HepG2 (cell line): ENCODE results near the gene INO80B. TPM values are rescaled to one million over a fixed set of nuclear protein-coding genes. Genes with fewer than 3 reads are reported as not detected.

Source experiments
- DZIP1 ChIP-seq: sonication (generic); formaldehyde crosslinking; IDR thresholded peaks from 2 replicates; pipeline ENCODE4 v1.5.0; 2020; ENCODE audit warnings: mild to moderate bottlenecking, missing genetic modification reagents
- ERF ChIP-seq: IDR thresholded peaks from 2 replicates; pipeline ENCODE4 v1.6.1; 2018; ENCODE audit warnings: missing biosample characterization, missing genetic modification reagents
- FOXC1 ChIP-seq: sonication (generic); formaldehyde crosslinking; IDR thresholded peaks from 2 replicates; pipeline ENCODE4 v1.8.0; 2022; ENCODE audit warnings: mild to moderate bottlenecking, missing genetic modification reagents, borderline replicate concordance
- KAT7 ChIP-seq: IDR thresholded peaks from 2 replicates; pipeline ENCODE4 v1.6.1; 2018; ENCODE audit warnings: borderline replicate concordance, missing compliant biosample characterization
- KLF13 ChIP-seq: sonication (generic); formaldehyde crosslinking; IDR thresholded peaks from 2 replicates; pipeline ENCODE4 v1.4.0; 2020; ENCODE audit warnings: mild to moderate bottlenecking, missing genetic modification reagents
- MIER2 ChIP-seq: IDR thresholded peaks from 2 replicates; pipeline ENCODE4 v1.6.1; 2016; ENCODE audit warnings: missing biosample characterization, missing genetic modification reagents
- NFAT5 ChIP-seq: sonication (generic); formaldehyde crosslinking; IDR thresholded peaks from 2 replicates; pipeline ENCODE4 v1.4.0; 2020; ENCODE audit warnings: missing genetic modification reagents
- NFIC ChIP-seq: IDR thresholded peaks from 2 replicates; pipeline ENCODE4 v1.6.1; 2012; ENCODE audit warnings: mild to moderate bottlenecking, low read length, inconsistent platforms
- PAWR ChIP-seq: sonication (generic); formaldehyde crosslinking; IDR thresholded peaks from 2 replicates; pipeline ENCODE4 v1.4.0; 2020; ENCODE audit warnings: missing genetic modification reagents, mild to moderate bottlenecking, borderline replicate concordance
- PRMT3 ChIP-seq: sonication (generic); formaldehyde crosslinking; IDR thresholded peaks from 2 replicates; pipeline ENCODE4 v1.8.1; 2022; ENCODE audit warnings: low read depth, mild to moderate bottlenecking, moderate library complexity, missing genetic modification reagents, borderline replicate concordance
- RXRB ChIP-seq: IDR thresholded peaks from 2 replicates; pipeline ENCODE4 v1.6.1; 2016; ENCODE audit warnings: borderline replicate concordance, missing genetic modification reagents, missing compliant biosample characterization
- SMAD3 ChIP-seq: sonication (generic); formaldehyde crosslinking; IDR thresholded peaks from 2 replicates; pipeline ENCODE4 v1.4.0; 2020; ENCODE audit warnings: missing genetic modification reagents
- TIGD3 ChIP-seq: sonication (generic); formaldehyde crosslinking; IDR thresholded peaks from 2 replicates; pipeline ENCODE4 v1.5.1; 2020; ENCODE audit warnings: mild to moderate bottlenecking, missing genetic modification reagents, borderline replicate concordance
- TP53 ChIP-seq: sonication (generic); formaldehyde crosslinking; conservative IDR thresholded peaks from 2 replicates; pipeline ENCODE4 v1.4.0; 2020; ENCODE audit warnings: missing genetic modification reagents
- TRIM24 ChIP-seq: sonication (generic); formaldehyde crosslinking; IDR thresholded peaks from 2 replicates; pipeline ENCODE4 v1.8.0; 2022; ENCODE audit warnings: mild to moderate bottlenecking, missing genetic modification reagents
- ZNF121 ChIP-seq: sonication (generic); formaldehyde crosslinking; IDR thresholded peaks from 2 replicates; pipeline ENCODE4 v1.5.0; 2020; ENCODE audit warnings: mild to moderate bottlenecking, missing genetic modification reagents
- ZNF160 ChIP-seq: sonication (generic); formaldehyde crosslinking; IDR thresholded peaks from 2 replicates; pipeline ENCODE4 v1.8.0; 2022; ENCODE audit warnings: mild to moderate bottlenecking, inconsistent platforms, missing genetic modification reagents
- ZNF232 ChIP-seq: sonication (generic); formaldehyde crosslinking; IDR thresholded peaks from 2 replicates; pipeline ENCODE4 v1.4.0; 2020; ENCODE audit warnings: missing genetic modification reagents, borderline replicate concordance
- ZNF740 ChIP-seq: sonication (generic); formaldehyde crosslinking; IDR thresholded peaks from 2 replicates; pipeline ENCODE4 v1.4.0; 2020; ENCODE audit warnings: missing genetic modification reagents
- ZNF891 ChIP-seq: sonication (generic); formaldehyde crosslinking; IDR thresholded peaks from 2 replicates; pipeline ENCODE4 v1.5.0; 2020; ENCODE audit warnings: mild to moderate bottlenecking, missing genetic modification reagents
- polyA plus RNA-seq, 8 experiments: library from polyadenylated mRNA; depleted of rRNA in 3 of 8; stranded (reverse) in 7 of 8; unstranded in 1 of 8; fragments of >200 nt; fragmentation: Illumina TruSeq in 4 of 8; extraction: Trizol in 4 of 8; gene quantifications; 2 replicates each; pipeline versions ENCODE4 v1.2.1 to v1.2.3, GENCODE V29; 2011 to 2016; ENCODE audit warnings: low read depth in 4 of 8, missing spikeins in 1 of 8, mixed read lengths in 1 of 8; ENCODE audit not compliant: insufficient read depth in 1 of 8
- total RNA-seq, 5 experiments: library from RNA; depleted of rRNA; stranded (reverse); fragments of >200 nt; fragmentation: Illumina TruSeq; extraction: Trizol; gene quantifications; 2 replicates each; pipeline ENCODE4 v1.2.3, GENCODE V29; 2016; ENCODE audit warnings: low read depth in 1 of 5
- TF ChIP-seq, protein P1 (sequence below): sonication (generic); formaldehyde crosslinking; conservative IDR thresholded peaks from 2 replicates; pipeline ENCODE4 v1.8.1; 2023; ENCODE audit warnings: missing genetic modification reagents

The INO80B gene
- total and polyA plus RNA-seq, 2 of the 13 experiments (the other 11 are each of a cell fraction or from before 2014, with no cell fraction given), result 6.2 to 14.5 TPM

DNA sequence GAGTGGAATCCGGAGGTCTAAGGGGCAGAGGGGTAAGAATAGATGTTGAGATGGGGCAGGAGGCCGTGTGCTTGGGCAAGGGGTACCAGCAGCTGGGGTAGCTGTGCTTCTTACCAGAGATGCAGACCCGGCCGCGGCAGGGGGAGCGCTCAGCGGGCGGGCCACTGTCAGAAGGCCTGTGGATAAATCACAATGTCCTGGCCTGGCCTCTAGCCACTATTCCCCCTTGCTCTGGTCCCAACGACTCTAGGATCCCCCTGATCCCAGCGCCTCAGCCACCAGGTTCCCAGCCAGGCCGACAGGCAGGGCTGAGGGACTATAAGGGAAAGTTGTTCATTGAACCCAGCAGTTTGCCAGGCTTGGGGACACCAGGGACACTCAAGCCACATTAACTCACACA is 24.4 kb upstream of the INO80B start (continued):
- TF ChIP-seq ZNF740 (CRISPR knock-in tag), result no peak
- TF ChIP-seq ZNF121 (CRISPR knock-in tag), result no peak
- TF ChIP-seq KLF13 (CRISPR knock-in tag), result 0 out of 2 replicates have a peak, but pooled peaks have one; percentile 10
- TF ChIP-seq NFIC, result no peak
- TF ChIP-seq PRMT3, result no peak
- no peak for TF ChIP-seq MIER2 (CRISPR knock-in tag)
- TF ChIP-seq SMAD3 (CRISPR knock-in tag), result no peak
- TF ChIP-seq KAT7 (CRISPR knock-in tag), result no peak
- no peak for TF ChIP-seq ERF
- TF ChIP-seq, protein P1, sequence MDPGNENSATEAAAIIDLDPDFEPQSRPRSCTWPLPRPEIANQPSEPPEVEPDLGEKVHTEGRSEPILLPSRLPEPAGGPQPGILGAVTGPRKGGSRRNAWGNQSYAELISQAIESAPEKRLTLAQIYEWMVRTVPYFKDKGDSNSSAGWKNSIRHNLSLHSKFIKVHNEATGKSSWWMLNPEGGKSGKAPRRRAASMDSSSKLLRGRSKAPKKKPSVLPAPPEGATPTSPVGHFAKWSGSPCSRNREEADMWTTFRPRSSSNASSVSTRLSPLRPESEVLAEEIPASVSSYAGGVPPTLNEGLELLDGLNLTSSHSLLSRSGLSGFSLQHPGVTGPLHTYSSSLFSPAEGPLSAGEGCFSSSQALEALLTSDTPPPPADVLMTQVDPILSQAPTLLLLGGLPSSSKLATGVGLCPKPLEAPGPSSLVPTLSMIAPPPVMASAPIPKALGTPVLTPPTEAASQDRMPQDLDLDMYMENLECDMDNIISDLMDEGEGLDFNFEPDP (CRISPR knock-in tag), result no peak
- TF ChIP-seq TP53 (CRISPR knock-in tag), result no peak
- TF ChIP-seq FOXC1, result no peak
- TF ChIP-seq ZNF891 (CRISPR knock-in tag), result no peak
- TF ChIP-seq RXRB, result no peak
- TF ChIP-seq ZNF160 (CRISPR knock-in tag), result 0 out of 2 replicates have a peak, but pooled peaks have one; percentile 18
- no peak for TF ChIP-seq DZIP1 (CRISPR knock-in tag)
- no peak for TF ChIP-seq PAWR (CRISPR knock-in tag)
- no peak for TF ChIP-seq NFAT5 (CRISPR knock-in tag)
- no peak for TF ChIP-seq ZNF232
- TF ChIP-seq TIGD3, result no peak
- TF ChIP-seq TRIM24 (CRISPR knock-in tag), result no peak
